Osteoblast (primary cell): ENCODE data around the gene TMEM108. TPM values are rescaled to one million over a fixed set of nuclear protein-coding genes. Genes with fewer than 3 reads are reported as not detected.

Experiments
- DNase-seq: peaks from one replicate; pipeline ENCODE4 v3.0.0; 2011; ENCODE audit warnings: low spot score, mixed read lengths; ENCODE audit not compliant: insufficient read length; ENCODE audit errors: missing footprints
- H2AFZ ChIP-seq: 2 replicates; pipeline ENCODE4 v1.6.0; 2011; ENCODE audit warnings: mild to moderate bottlenecking, low read length
- H3K27ac ChIP-seq: 2 replicates; pipeline ENCODE4 v1.5.1; 2011; ENCODE audit warnings: mild to moderate bottlenecking, low read depth, low read length, moderate library complexity
- H3K27me3 ChIP-seq: 2 replicates; pipeline ENCODE4 v1.6.0; 2012; ENCODE audit warnings: mild to moderate bottlenecking, control low read depth, inconsistent platforms, low read length, moderate library complexity; ENCODE audit not compliant: insufficient read depth
- H3K36me3 ChIP-seq: 2 replicates; pipeline ENCODE4 v1.5.1; 2011; ENCODE audit warnings: mild to moderate bottlenecking, low read length, control low read depth, moderate library complexity; ENCODE audit not compliant: insufficient read depth
- H3K4me1 ChIP-seq: 2 replicates; pipeline ENCODE4 v1.5.1; 2011; ENCODE audit warnings: mild to moderate bottlenecking, low read length, control low read depth, moderate library complexity; ENCODE audit not compliant: insufficient read depth
- H3K4me2 ChIP-seq: 2 replicates; pipeline ENCODE4 v1.6.0; 2011; ENCODE audit warnings: mild to moderate bottlenecking, low read length; ENCODE audit not compliant: insufficient read depth
- H3K4me3 ChIP-seq: fragments of 200-600 bp; sonication (generic); 3 replicates; pipeline ENCODE4 v1.5.1; 2012; ENCODE audit warnings: mild to moderate bottlenecking, low read length, inconsistent platforms; ENCODE audit not compliant: insufficient read depth
- H3K79me2 ChIP-seq: 2 replicates; pipeline ENCODE4 v1.6.0; 2012; ENCODE audit warnings: mild to moderate bottlenecking, low read length, control low read depth, inconsistent platforms; ENCODE audit not compliant: insufficient read depth
- H3K9me3 ChIP-seq: 2 replicates; pipeline ENCODE4 v1.5.1; 2011; ENCODE audit warnings: low read depth, low read length, control low read depth
- H4K20me1 ChIP-seq: 2 replicates; pipeline ENCODE4 v1.6.0; 2012; ENCODE audit warnings: mild to moderate bottlenecking, low read length, control low read depth; ENCODE audit not compliant: insufficient read depth
- CTCF ChIP-seq: IDR thresholded peaks from 2 replicates; pipeline ENCODE4 v1.5.1; 2011; ENCODE audit warnings: mild to moderate bottlenecking, low read depth, low read length, moderate library complexity; ENCODE audit errors: extremely low read depth
- total RNA-seq: library from RNA; depleted of rRNA; stranded (reverse); fragments of >200 nt; gene quantifications from 2 replicates; pipeline ENCODE4 v1.2.3, GENCODE V29; 2012

Gene TMEM108
- total RNA-seq, 1 donor: 0.36 TPM

GRCh38 chr3:133112666-133113065 is 74.5 kb downstream of the TMEM108 start:
- H3K4me2 ChIP-seq: peak overlapping the region; percentile 17
- no peaks in the 10 kb centered on the region for H3K9me3 ChIP-seq
- H3K4me1 ChIP-seq: peaks cover 26% of the 10 kb centered on the region
- no peaks in the 10 kb centered on the region for H4K20me1 ChIP-seq
- TF ChIP-seq CTCF: no peak
- no peak for DNase-seq
- no peaks in the 10 kb centered on the region for H3K36me3 ChIP-seq
- H3K27ac ChIP-seq: peak overlapping the region; percentile 31
- no peaks in the 10 kb centered on the region for H3K27me3 ChIP-seq
- no peak overlapping the region for H2AFZ ChIP-seq
- H3K79me2 ChIP-seq: no peaks in the 10 kb centered on the region
- H3K4me3 ChIP-seq: no peak overlapping the region

- no peaks in the 10 kb centered on the region for H3K27me3 ChIP-seq
- no peaks in the 10 kb centered on the region for H3K9me3 ChIP-seq
- H3K4me2 ChIP-seq: peak overlapping the region; percentile 23
- TF ChIP-seq CTCF: no peak
- no peaks in the 10 kb centered on the region for H3K79me2 ChIP-seq
- H2AFZ ChIP-seq: no peak overlapping the region
- H3K36me3 ChIP-seq: no peaks in the 10 kb centered on the region
- no peak overlapping the region for H3K4me3 ChIP-seq
- peak overlapping the region; percentile 31 for H3K27ac ChIP-seq
- no peak for DNase-seq
- H4K20me1 ChIP-seq: no peaks in the 10 kb centered on the region
- peaks cover 25% of the 10 kb centered on the region for H3K4me1 ChIP-seq
These were observed 75.3 kb downstream of the TMEM108 start for GRCh38 chr3:133113526-133113925.

GRCh38 chr3:133113927-133114597 is 75.9 kb downstream of the TMEM108 start:
- H3K27ac ChIP-seq: peak overlapping the region; percentile 31
- peak overlapping the region; percentile 23 for H3K4me2 ChIP-seq
- H3K27me3 ChIP-seq: peaks cover 4% of the 10 kb centered on the region
- no peaks in the 10 kb centered on the region for H3K36me3 ChIP-seq
- no peak overlapping the region for H2AFZ ChIP-seq
- H3K79me2 ChIP-seq: no peaks in the 10 kb centered on the region
- H3K9me3 ChIP-seq: no peaks in the 10 kb centered on the region
- no peak overlapping the region for H3K4me3 ChIP-seq
- H4K20me1 ChIP-seq: no peaks in the 10 kb centered on the region
- TF ChIP-seq CTCF: no peak
- no peak for DNase-seq
- peaks cover 25% of the 10 kb centered on the region for H3K4me1 ChIP-seq

GRCh38 chr3:133115176-133115575 is 77.0 kb downstream of the TMEM108 start:
- H3K4me2 ChIP-seq: no peak overlapping the region
- H3K4me3 ChIP-seq: no peak overlapping the region
- TF ChIP-seq CTCF: no peak
- peaks cover 25% of the 10 kb centered on the region for H3K4me1 ChIP-seq
- peaks cover 4% of the 10 kb centered on the region for H3K27me3 ChIP-seq
- H3K9me3 ChIP-seq: no peaks in the 10 kb centered on the region
- no peak for DNase-seq
- H2AFZ ChIP-seq: no peak overlapping the region
- no peaks in the 10 kb centered on the region for H4K20me1 ChIP-seq
- no peaks in the 10 kb centered on the region for H3K36me3 ChIP-seq
- no peaks in the 10 kb centered on the region for H3K79me2 ChIP-seq
- H3K27ac ChIP-seq: no peak overlapping the region
